Activated T-cell treated with anti-CD3 and anti-CD28 coated beads, Interleukin-2, amount 50 U/mL, for 4 hours (primary cell): ENCODE data around the gene SCRN3. TPM values are rescaled to one million over a fixed set of nuclear protein-coding genes. Genes with fewer than 3 reads are reported as not detected.

ENCODE experiments used
- total RNA-seq, 3 donors: library from RNA; stranded (reverse); gene quantifications; one replicate each; pipeline ENCODE4 v1.2.1, GENCODE V29; 2021

The SCRN3 gene
- total RNA-seq, 3 donors from 2014 or later = 11.7 to 14.4 (median 14.2) TPM

Other genes starting within 250 kb of the SCRN3 start
- 100 to 1,000 TPM; 125 to 142 (median 136) TPM for gene OLA1, start 147.2 kb upstream of the SCRN3 start, total RNA-seq
- not detected for gene SP9, start 60.8 kb upstream of the SCRN3 start, total RNA-seq
- 1 to 10 TPM; 2.3 to 3.4 (median 2.7) TPM for gene GPR155, start 91.3 kb downstream of the SCRN3 start, total RNA-seq
- 100 to 1,000 TPM in 2 of 3 donors, 10 to 100 TPM in 1; 95.1 to 122 (median 101) TPM for gene WIPF1, start 202.1 kb downstream of the SCRN3 start, total RNA-seq